Mammary epithelial cell (primary cell): Measurements from ENCODE around the gene HID1.

Source experiments
- CTCF ChIP-seq, 2 donors: IDR thresholded peaks in 1 of 2; conservative IDR thresholded peaks in 1 of 2; 2 replicates each; pipeline ENCODE4 v1.5.1; 2011 to 2012; ENCODE audit warnings: inconsistent platforms in 2 of 2, low read length in 2 of 2, mild to moderate bottlenecking in 2 of 2, control low read depth in 1 of 2, low read depth in 1 of 2; ENCODE audit not compliant: insufficient read depth in 1 of 2; ENCODE audit errors: extremely low read depth in 1 of 2
- EZH2 ChIP-seq: IDR thresholded peaks from 2 replicates; pipeline ENCODE4 v1.6.1; 2012; ENCODE audit warnings: low read length, inconsistent platforms, borderline replicate concordance

- TF ChIP-seq CTCF (conservative IDR thresholded peaks at IDR 0.05 in 1 of 2, IDR thresholded peaks at IDR 0.05 in 1 of 2; ENCODE audit: extremely low read depth in 1 of 2, insufficient read depth in 1 of 2, low read depth in 1 of 2, low read length in 2 of 2) (no peak), EZH2 (no peak)
Measured at GRCh38 chr17:74920642-74921025, 51.9 kb downstream of the HID1 start.
